Endothelial cell of umbilical vein (primary cell): ENCODE results near the gene NRXN3.

ENCODE experiments used
- CTCF ChIP-seq, 2 donors: IDR thresholded peaks; 1 replicate in 1 of 2; 2 replicates in 1 of 2; pipeline ENCODE4 v1.5.1; 2011; ENCODE audit warnings: low read length in 2 of 2, mild to moderate bottlenecking in 2 of 2, moderate library complexity in 2 of 2, control low read depth in 1 of 2, inconsistent platforms in 1 of 2, low read depth in 1 of 2; ENCODE audit not compliant: insufficient read depth in 1 of 2; ENCODE audit errors: extremely low read depth in 1 of 2
- EZH2 ChIP-seq: IDR thresholded peaks from 2 replicates; pipeline ENCODE4 v1.6.1; 2012; ENCODE audit warnings: borderline replicate concordance, low read depth, mild to moderate bottlenecking, moderate library complexity, low read length, inconsistent platforms; ENCODE audit not compliant: severe bottlenecking
- GATA2 ChIP-seq: IDR thresholded peaks from 2 replicates; pipeline ENCODE4 v1.7.0; 2011; ENCODE audit warnings: low read depth, mild to moderate bottlenecking, moderate library complexity, mixed read lengths, low read length; ENCODE audit not compliant: insufficient read length, insufficient read depth
- MAX ChIP-seq: IDR thresholded peaks from 2 replicates; pipeline ENCODE4 v1.6.1; 2011; ENCODE audit not compliant: insufficient read depth, insufficient read length
- POLR2A ChIP-seq: IDR thresholded peaks from 2 replicates; pipeline ENCODE4 v1.6.1; 2012; ENCODE audit warnings: low read depth, mild to moderate bottlenecking, control low read depth, low read length

- TF ChIP-seq CTCF (IDR thresholded peaks at IDR 0.05; ENCODE audit: extremely low read depth in 1 of 2, insufficient read depth in 1 of 2, low read depth in 1 of 2, low read length in 2 of 2) (no peak), POLR2A (no peak), EZH2 (no peak), GATA2 (no peak), MAX (no peak)
These were observed 468.8 kb downstream of the NRXN3 start for GRCh38 chr14:78638926-78639325.
